KBM-7 (cell line): Measurements from ENCODE around the gene MAP3K10.

Source experiments
- DNase-seq: peaks from one replicate; pipeline ENCODE4 v3.0.0-alpha.2; 2015
- in situ Hi-C: fragments of 300-500 bp; cut with MboI; formaldehyde crosslinking; loops from 2 replicates; pipeline ENCODE4 v1.14.3; 2020; ENCODE audit warnings: low sequenced_read_pairs, low pct_unique_long_range_greater_than_20kb, mixed read lengths

MAP3K10 gene

GRCh38 chr19:40229926-40230417, 38.7 kb downstream of the MAP3K10 start:
- no peak for DNase-seq
- in situ Hi-C loops, result no loop called here

- in situ Hi-C loops, result no loop called here
- DNase-seq, result no peak
Measured at GRCh38 chr19:40231057-40231456, 39.8 kb downstream of the MAP3K10 start.

GRCh38 chr19:40231544-40232424, 40.6 kb downstream of the MAP3K10 start:
- DNase-seq, result no peak
- in situ Hi-C loops, result no loop called here

- DNase-seq, result no peak
- in situ Hi-C loops, result no loop called here
Measured at GRCh38 chr19:40232479-40232878, 41.3 kb downstream of the MAP3K10 start.

- in situ Hi-C loops, result no loop called here
- no peak for DNase-seq
Measured at GRCh38 chr19:40232949-40233810, 42.0 kb downstream of the MAP3K10 start.

- in situ Hi-C loops, result no loop called here
- DNase-seq, result no peak
Measured at GRCh38 chr19:40233811-40234389, 42.7 kb downstream of the MAP3K10 start.

- in situ Hi-C loops, result no loop called here
- DNase-seq, result no peak
Measured at GRCh38 chr19:40234429-40235237, 43.4 kb downstream of the MAP3K10 start.

GRCh38 chr19:40235238-40236025, 44.2 kb downstream of the MAP3K10 start:
- in situ Hi-C loops, result no loop called here
- DNase-seq, result no peak

GRCh38 chr19:40236026-40236355, 44.8 kb downstream of the MAP3K10 start:
- in situ Hi-C loops, result no loop called here
- DNase-seq, result no peak

GRCh38 chr19:40236366-40236765, 45.1 kb downstream of the MAP3K10 start:
- no peak for DNase-seq
- in situ Hi-C loops, result no loop called here

- no peak for DNase-seq
- in situ Hi-C loops, result no loop called here
Measured at GRCh38 chr19:40237791-40238190, 46.6 kb downstream of the MAP3K10 start.

- in situ Hi-C loops, result no loop called here
- DNase-seq, result no peak
Measured at GRCh38 chr19:40238775-40239174, 47.5 kb downstream of the MAP3K10 start.

GRCh38 chr19:40239415-40240226, 48.4 kb downstream of the MAP3K10 start:
- no peak for DNase-seq
- in situ Hi-C loops, result no loop called here

- in situ Hi-C loops, result no loop called here
- no peak for DNase-seq
Measured at GRCh38 chr19:40240332-40240731, 49.1 kb downstream of the MAP3K10 start.

- in situ Hi-C loops, result no loop called here
- DNase-seq, result no peak
Measured at GRCh38 chr19:40241125-40241808, 50.0 kb downstream of the MAP3K10 start.

GRCh38 chr19:40241809-40242384, 50.7 kb downstream of the MAP3K10 start:
- no peak for DNase-seq
- in situ Hi-C loops, result no loop called here

- in situ Hi-C loops, result no loop called here
- no peak for DNase-seq
Measured at GRCh38 chr19:40242480-40242879, 51.3 kb downstream of the MAP3K10 start.
